Measurements from ENCODE around the gene MZB1. TPM values are rescaled to one million over a fixed set of nuclear protein-coding genes. Genes with fewer than 3 reads are reported as not detected.
"Not testable (repeated sequence)": the region's sequence is repeated elsewhere in the genome, so short reads cannot be mapped to it uniquely, and the experiment has no call there.

MZB1 gene
- polyA plus RNA-seq, 1 donor, result 1.3 TPM

DNA sequence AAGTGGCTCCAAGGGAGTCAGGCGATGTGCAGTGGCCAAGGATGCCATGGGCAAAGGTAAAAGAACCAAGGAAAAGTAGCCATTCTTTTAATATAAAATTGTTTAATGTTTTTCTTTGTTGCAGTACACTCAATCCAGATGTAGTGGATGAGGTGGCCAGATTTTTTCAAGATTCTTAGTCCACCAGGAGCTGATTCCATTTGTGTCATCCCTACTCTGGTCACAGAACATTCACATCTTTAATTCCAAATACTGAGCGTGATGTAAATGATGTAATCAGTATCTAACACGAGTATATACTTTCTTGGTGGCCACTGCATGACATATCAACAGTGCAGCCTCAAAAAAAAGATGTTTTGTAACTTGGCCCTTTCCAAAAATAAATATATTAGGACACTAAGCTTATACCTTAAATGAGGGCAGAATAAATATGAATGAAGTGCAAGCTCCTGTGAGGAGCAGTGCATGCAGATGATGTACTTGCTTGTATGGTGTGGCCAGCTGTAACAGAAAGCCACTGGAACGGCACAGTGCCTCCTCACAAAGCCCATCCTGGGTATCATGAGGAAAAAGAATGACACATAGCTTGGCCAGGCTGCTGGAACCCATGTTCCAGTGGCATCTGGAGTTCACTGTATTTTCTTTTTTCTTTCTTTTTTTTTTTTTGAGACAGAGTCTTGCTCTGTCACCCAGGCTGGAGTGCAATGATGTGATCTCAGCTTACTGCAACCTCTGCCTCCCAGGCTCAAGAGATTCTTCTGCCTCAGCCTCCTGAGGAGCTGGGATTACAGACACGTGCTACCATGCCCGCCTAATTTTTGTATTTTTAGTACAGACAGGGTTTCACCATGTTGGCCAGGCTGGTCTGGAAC, 20.6 kb upstream of the MZB1 start:
- peaks cover 2% of the 10 kb centered on the region for H3K36me3 ChIP-seq (ENCODE audit: control insufficient read depth, insufficient read depth, low read length)
- WGBS (ENCODE audit: insufficient coverage, low lambda C conversion rate), result 100% methylated on average over 1 of the region's 6 CpGs
- DNase-seq, result no peak
- H3K27me3 ChIP-seq (ENCODE audit: control insufficient read depth, insufficient read depth, low read length), result no peaks in the 10 kb centered on the region
- H3K27ac ChIP-seq (ENCODE audit: low read length), result no peak overlapping the region
- no peaks in the 10 kb centered on the region for H3K9me3 ChIP-seq (ENCODE audit: control insufficient read depth, low read depth, low read length)
- H3K4me3 ChIP-seq (ENCODE audit: low read length), result no peak overlapping the region
- H3K4me1 ChIP-seq (ENCODE audit: control insufficient read depth, insufficient read depth, low read length), result no peaks in the 10 kb centered on the region

- DNase-seq; H3K4me1 ChIP-seq (ENCODE audit: control insufficient read depth, insufficient read depth, low read length); H3K27me3 ChIP-seq (ENCODE audit: control insufficient read depth, insufficient read depth, low read length); H3K36me3 ChIP-seq (ENCODE audit: control insufficient read depth, insufficient read depth, low read length); H3K27ac ChIP-seq (ENCODE audit: low read length); H3K4me3 ChIP-seq (ENCODE audit: low read length); H3K9me3 ChIP-seq (ENCODE audit: control insufficient read depth, low read depth, low read length): not testable (repeated sequence)
- WGBS (ENCODE audit: insufficient coverage, low lambda C conversion rate), result no CpG with 5 or more reads among the region's 5 CpGs
Observed at GRCh38 chr5:139409116-139409515, 19.4 kb upstream of the MZB1 start.

DNA sequence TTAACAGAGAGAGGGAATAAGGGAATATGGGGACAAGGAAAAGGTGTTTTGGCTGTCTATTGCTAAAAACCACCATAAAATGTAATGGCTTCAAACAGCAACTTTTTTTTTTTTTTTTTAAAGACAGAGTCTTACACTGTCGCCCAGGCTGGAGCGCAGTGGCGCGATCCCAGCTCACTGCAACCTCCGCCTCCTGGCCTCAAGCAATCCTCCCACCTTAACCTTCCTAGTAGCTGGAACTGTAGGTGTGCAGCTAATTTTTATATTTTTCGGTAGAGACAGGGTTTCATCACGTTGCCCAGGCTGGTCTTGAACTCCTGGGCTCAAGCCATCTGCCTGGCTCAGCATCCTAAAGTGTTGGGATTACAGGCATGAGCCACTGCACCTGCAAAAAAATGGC, 18.5 kb upstream of the MZB1 start:
- Histone ChIP-seq H3K4me3 (ENCODE audit: low read length) (no peak overlapping the region), H3K4me1 (ENCODE audit: control insufficient read depth, insufficient read depth, low read length) (peaks cover 11% of the 10 kb centered on the region), H3K27me3 (ENCODE audit: control insufficient read depth, insufficient read depth, low read length) (no peaks in the 10 kb centered on the region), H3K27ac (ENCODE audit: low read length) (no peak overlapping the region), H3K36me3 (ENCODE audit: control insufficient read depth, insufficient read depth, low read length) (peaks cover 2% of the 10 kb centered on the region), H3K9me3 (ENCODE audit: control insufficient read depth, low read depth, low read length) (no peaks in the 10 kb centered on the region)
- no CpG with 5 or more reads among the region's 7 CpGs for WGBS (ENCODE audit: insufficient coverage, low lambda C conversion rate)
- no peak for DNase-seq

- no peak overlapping the region for H3K4me3 ChIP-seq (ENCODE audit: low read length)
- no peaks in the 10 kb centered on the region for H3K36me3 ChIP-seq (ENCODE audit: control insufficient read depth, insufficient read depth, low read length)
- peaks cover 12% of the 10 kb centered on the region for H3K4me1 ChIP-seq (ENCODE audit: control insufficient read depth, insufficient read depth, low read length)
- H3K27me3 ChIP-seq (ENCODE audit: control insufficient read depth, insufficient read depth, low read length), result no peaks in the 10 kb centered on the region
- DNase-seq, result no peak
- peak overlapping the region; percentile 1 for H3K27ac ChIP-seq (ENCODE audit: low read length)
- H3K9me3 ChIP-seq (ENCODE audit: control insufficient read depth, low read depth, low read length), result no peaks in the 10 kb centered on the region
Observed at GRCh38 chr5:139407517-139407916, 17.8 kb upstream of the MZB1 start.

GRCh38 chr5:139406963-139407362, 17.2 kb upstream of the MZB1 start:
- peak; percentile 58 to 73 for DNase-seq
- Histone ChIP-seq H3K4me1 (ENCODE audit: control insufficient read depth, insufficient read depth, low read length) (peaks cover 12% of the 10 kb centered on the region), H3K27me3 (ENCODE audit: control insufficient read depth, insufficient read depth, low read length) (no peaks in the 10 kb centered on the region), H3K36me3 (ENCODE audit: control insufficient read depth, insufficient read depth, low read length) (no peaks in the 10 kb centered on the region), H3K27ac (ENCODE audit: low read length) (peak overlapping the region; percentile 1), H3K9me3 (ENCODE audit: control insufficient read depth, low read depth, low read length) (no peaks in the 10 kb centered on the region), H3K4me3 (ENCODE audit: low read length) (no peak overlapping the region)
- no CpG with 5 or more reads among the region's 2 CpGs for WGBS (ENCODE audit: insufficient coverage, low lambda C conversion rate)

DNA sequence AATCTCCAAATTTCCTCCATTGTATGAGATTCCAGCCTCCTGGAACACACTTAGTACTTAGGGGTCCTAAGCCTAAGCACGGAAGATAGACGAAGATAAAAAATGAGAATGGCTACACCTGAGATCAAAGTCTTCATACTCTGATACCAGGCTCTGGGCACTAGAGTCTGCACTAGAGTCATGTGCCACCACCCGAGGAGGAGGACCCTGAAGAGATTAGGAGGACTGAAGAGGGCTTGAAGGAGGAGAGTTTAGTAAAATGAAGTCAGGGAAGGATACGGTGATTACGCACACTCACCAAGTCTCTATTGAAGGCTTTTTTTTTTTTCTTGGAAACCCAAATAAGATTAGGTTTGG, 14.7 kb upstream of the MZB1 start:
- Histone ChIP-seq H3K36me3 (ENCODE audit: control insufficient read depth, insufficient read depth, low read length) (peaks cover 2% of the 10 kb centered on the region), H3K4me1 (ENCODE audit: control insufficient read depth, insufficient read depth, low read length) (peaks cover 12% of the 10 kb centered on the region), H3K27me3 (ENCODE audit: control insufficient read depth, insufficient read depth, low read length) (no peaks in the 10 kb centered on the region), H3K27ac (ENCODE audit: low read length) (peak overlapping the region; percentile 87), H3K4me3 (ENCODE audit: low read length) (peak overlapping the region; percentile 61), H3K9me3 (ENCODE audit: control insufficient read depth, low read depth, low read length) (no peaks in the 10 kb centered on the region)
- DNase-seq, result no peak
- WGBS (ENCODE audit: insufficient coverage, low lambda C conversion rate), result 17% methylated on average over 1 of the region's 5 CpGs

- Histone ChIP-seq H3K27me3 (ENCODE audit: control insufficient read depth, insufficient read depth, low read length) (no peaks in the 10 kb centered on the region), H3K36me3 (ENCODE audit: control insufficient read depth, insufficient read depth, low read length) (peaks cover 2% of the 10 kb centered on the region), H3K27ac (ENCODE audit: low read length) (peak within 1 kb of the TSS; percentile 87), H3K9me3 (ENCODE audit: control insufficient read depth, low read depth, low read length) (no peaks in the 10 kb centered on the region), H3K4me1 (ENCODE audit: control insufficient read depth, insufficient read depth, low read length) (peaks cover 12% of the 10 kb centered on the region), H3K4me3 (ENCODE audit: low read length) (peak within 1 kb of the TSS; percentile 61)
- peak; percentile 97 to 99 for DNase-seq
- no CpG with 5 or more reads among the region's 41 CpGs for WGBS (ENCODE audit: insufficient coverage, low lambda C conversion rate)
Observed at GRCh38 chr5:139403787-139404483, 14.2 kb upstream of the MZB1 start, which contains the start of gene SPATA24. Gene SPATA24 (minus strand): TSS chr5:139404089. CDS start chr5:139404060, 29 bp downstream.

DNA sequence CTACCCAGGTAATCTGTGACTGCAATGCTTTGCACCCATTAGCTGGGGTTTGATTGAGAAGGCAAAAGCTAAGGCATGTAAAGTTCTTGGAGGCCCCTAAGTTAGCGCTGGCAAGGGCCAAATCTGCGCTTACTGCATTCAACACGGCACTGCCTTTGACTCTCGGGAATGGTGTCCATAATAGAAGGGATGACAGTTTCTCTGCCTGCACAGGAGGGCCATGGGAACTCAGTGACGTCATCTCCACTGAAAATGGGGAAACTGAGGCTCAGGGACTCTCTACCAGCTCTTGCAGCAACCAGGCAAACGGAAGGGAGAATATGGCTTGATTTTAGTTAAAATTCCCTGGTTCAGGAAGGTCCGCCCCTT, 13.7 kb upstream of the MZB1 start:
- no CpG with 5 or more reads among the region's 7 CpGs for whole genome bisulfite sequencing (ENCODE audit: insufficient coverage, low lambda C conversion rate)
- peaks cover 2% of the 10 kb centered on the region for H3K36me3 ChIP-seq (ENCODE audit: control insufficient read depth, insufficient read depth, low read length)
- no peaks in the 10 kb centered on the region for H3K9me3 ChIP-seq (ENCODE audit: control insufficient read depth, low read depth, low read length)

GRCh38 chr5:139402561-139403158, 12.9 kb upstream of the MZB1 start:
- Histone ChIP-seq H3K4me1 (ENCODE audit: control insufficient read depth, insufficient read depth, low read length) (peaks cover 12% of the 10 kb centered on the region), H3K9me3 (ENCODE audit: control insufficient read depth, low read depth, low read length) (no peaks in the 10 kb centered on the region), H3K27ac (ENCODE audit: low read length) (no peak overlapping the region), H3K4me3 (ENCODE audit: low read length) (no peak overlapping the region), H3K36me3 (ENCODE audit: control insufficient read depth, insufficient read depth, low read length) (peaks cover 2% of the 10 kb centered on the region), H3K27me3 (ENCODE audit: control insufficient read depth, insufficient read depth, low read length) (no peaks in the 10 kb centered on the region)
- no peak for DNase-seq
- 83% methylated on average over 1 of the region's 7 CpGs for WGBS (ENCODE audit: insufficient coverage, low lambda C conversion rate)

More for the DNA sequence above, 13.7 kb upstream of the MZB1 start:
- peak overlapping the region; percentile 61 for H3K4me3 ChIP-seq (ENCODE audit: low read length)
- H3K27ac ChIP-seq (ENCODE audit: low read length), result peak overlapping the region; percentile 87
- H3K27me3 ChIP-seq (ENCODE audit: control insufficient read depth, insufficient read depth, low read length), result no peaks in the 10 kb centered on the region
- peaks cover 12% of the 10 kb centered on the region for H3K4me1 ChIP-seq (ENCODE audit: control insufficient read depth, insufficient read depth, low read length)
- DNase-seq, result no peak

- DNase-seq, result no peak
- no CpG with 5 or more reads among the region's 10 CpGs for WGBS (ENCODE audit: insufficient coverage, low lambda C conversion rate)
- Histone ChIP-seq H3K36me3 (ENCODE audit: control insufficient read depth, insufficient read depth, low read length) (peaks cover 2% of the 10 kb centered on the region), H3K4me3 (ENCODE audit: low read length) (no peak overlapping the region), H3K27me3 (ENCODE audit: control insufficient read depth, insufficient read depth, low read length) (no peaks in the 10 kb centered on the region), H3K27ac (ENCODE audit: low read length) (no peak overlapping the region), H3K4me1 (ENCODE audit: control insufficient read depth, insufficient read depth, low read length) (peaks cover 12% of the 10 kb centered on the region), H3K9me3 (ENCODE audit: control insufficient read depth, low read depth, low read length) (no peaks in the 10 kb centered on the region)
Observed at GRCh38 chr5:139401546-139401945, 11.8 kb upstream of the MZB1 start.

Measured in large intestine (tissue), 3 donors.